Right hindlimb (tissue), 1 donor: ENCODE measurements around the gene PCDHB4.
A peak's percentile ranks its signal among the peaks of the same experiment; 100 is the strongest.
"Not testable (repeated sequence)": the region's sequence is repeated elsewhere in the genome, so short reads cannot be mapped to it uniquely, and the experiment has no call there.

Experiments used
- DNase-seq: peaks from one replicate; pipeline ENCODE4 v3.0.0-alpha.2; 2018

The PCDHB4 gene

DNA sequence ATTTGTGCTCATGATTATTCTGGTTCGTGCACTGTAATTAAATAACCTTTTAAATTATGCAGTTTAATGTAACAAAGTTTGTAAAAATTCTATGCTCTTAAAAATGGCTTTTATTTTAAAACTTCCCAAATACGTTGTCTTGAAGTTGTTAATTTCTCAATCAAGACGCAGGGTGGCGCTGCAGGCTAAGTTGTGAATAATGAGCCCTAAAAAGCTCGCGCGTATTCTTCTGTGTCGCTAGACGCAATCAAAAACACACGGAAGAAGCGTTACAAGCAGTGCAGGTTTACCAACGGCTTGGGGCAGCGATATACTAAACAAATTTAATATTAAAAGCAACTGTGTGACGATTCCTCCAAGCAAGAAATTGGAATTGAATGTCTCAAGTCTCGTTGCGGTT is at the start of gene PCDHB4:
TSS of gene PCDHB4 (plus strand) at position 256 of the 400 bp plus-strand sequence. CDS start 181 bp downstream, outside the sequence.
- peak; percentile 23 for DNase-seq

DNA sequence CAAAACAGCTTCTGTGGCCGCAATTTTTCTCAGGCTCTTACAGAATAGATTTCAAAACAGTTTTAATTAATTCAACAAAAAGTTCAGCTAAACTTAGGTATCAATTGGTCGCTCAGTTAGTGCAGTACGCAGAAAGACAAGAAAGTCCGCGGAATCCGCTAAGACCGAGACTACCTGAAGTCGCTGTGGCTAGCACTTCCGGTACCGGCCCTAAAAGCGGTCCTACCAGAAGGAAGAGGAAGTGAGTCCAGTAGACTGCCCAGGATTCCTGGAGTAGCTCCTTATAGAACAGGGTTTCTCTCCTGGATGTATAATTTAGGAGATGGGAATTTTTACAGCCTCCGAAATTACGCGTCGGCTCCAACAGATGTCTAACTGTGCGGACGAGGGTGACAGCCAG is 43.8 kb upstream of the PCDHB4 start:
- DNase-seq: no peak

DNA sequence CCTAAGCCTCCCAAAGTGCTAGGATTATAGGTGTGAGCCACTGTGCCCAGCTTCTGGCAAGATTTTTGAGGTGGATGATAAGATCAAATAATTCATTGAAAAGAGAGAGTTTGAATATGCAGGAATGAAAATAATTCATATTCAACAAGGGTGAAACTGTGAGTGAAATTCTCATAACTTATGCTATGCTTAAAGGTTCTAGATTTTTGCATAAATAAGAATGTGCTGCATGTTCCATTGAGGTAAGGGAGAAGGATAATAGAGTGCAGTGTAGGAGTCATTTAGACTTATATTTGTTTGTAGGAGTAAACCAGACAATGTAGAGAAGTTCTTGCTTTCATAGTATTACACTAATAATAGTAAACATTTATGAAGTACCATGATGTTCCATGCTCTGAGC is 39.4 kb upstream of the PCDHB4 start:
- no peak for DNase-seq

DNA sequence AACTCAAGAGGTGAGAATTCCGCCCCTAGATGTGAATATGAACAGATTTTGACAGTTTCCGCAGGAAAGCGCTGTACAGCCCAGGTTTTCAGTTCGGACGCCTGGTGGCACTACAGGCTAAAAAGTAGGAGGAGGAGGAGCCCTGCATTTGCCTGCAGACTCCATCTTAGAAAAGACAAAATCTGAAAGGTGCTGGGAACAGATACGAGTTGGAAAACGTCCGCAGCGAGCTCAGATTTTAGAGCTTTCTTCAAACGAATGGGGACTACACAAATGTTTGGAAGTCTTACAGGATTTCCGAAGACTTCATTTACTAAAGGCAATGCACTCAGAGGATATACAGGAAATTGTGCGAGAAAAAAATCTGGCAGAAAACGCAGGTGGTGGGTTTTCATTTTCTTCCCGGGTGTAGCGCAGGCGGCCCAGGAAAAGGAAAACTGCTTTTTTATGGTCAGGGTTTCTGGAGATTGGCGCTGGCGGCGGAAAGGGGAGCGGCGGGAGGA is 37.1 kb upstream of the PCDHB4 start:
- peak; percentile 23 for DNase-seq

DNA sequence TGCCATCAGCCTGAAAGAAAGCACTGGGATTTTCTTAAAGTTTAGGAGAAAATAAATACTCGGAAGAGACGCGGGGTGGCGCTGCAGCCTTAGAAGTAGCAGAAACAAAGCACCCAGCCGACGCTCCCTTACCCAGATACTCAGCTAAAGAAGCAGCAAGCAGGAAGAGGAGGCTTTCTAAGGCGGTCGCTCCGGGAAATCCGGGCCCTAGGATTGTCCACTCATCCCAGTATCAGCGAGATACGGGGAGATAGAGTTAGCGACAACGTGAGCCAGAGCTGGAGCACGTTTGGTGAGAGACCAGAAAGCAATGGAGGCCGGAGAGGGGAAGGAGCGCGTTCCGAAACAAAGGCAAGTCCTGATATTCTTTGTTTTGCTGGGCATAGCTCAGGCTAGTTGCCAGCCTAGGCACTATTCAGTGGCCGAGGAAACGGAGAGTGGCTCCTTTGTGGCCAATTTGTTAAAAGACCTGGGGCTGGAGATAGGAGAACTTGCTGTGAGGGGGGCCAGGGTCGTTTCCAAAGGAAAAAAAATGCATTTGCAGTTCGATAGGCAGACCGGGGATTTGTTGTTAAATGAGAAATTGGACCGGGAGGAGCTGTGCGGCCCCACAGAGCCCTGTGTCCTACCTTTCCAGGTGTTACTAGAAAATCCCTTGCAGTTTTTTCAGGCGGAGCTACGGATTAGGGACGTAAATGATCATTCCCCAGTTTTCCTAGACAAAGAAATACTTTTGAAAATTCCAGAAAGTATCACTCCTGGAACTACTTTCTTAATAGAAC is 26.9 kb upstream of the PCDHB4 start, which contains the start of gene PCDHB2:
TSS of gene PCDHB2 (plus strand) at position 135 of the 782 bp plus-strand sequence. CDS start at position 311, 176 bp downstream.
- DNase-seq: peak; percentile 18

DNA sequence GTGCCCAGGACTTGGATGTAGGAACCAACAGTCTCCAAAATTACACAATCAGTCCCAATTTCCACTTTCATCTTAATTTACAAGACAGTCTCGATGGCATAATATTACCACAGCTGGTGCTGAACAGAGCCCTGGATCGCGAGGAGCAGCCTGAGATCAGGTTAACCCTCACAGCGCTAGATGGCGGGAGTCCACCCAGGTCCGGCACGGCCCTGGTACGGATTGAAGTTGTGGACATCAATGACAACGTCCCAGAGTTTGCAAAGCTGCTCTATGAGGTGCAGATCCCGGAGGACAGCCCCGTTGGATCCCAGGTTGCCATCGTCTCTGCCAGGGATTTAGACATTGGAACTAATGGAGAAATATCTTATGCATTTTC is 26.4 kb upstream of the PCDHB4 start:
- no peak for DNase-seq

DNA sequence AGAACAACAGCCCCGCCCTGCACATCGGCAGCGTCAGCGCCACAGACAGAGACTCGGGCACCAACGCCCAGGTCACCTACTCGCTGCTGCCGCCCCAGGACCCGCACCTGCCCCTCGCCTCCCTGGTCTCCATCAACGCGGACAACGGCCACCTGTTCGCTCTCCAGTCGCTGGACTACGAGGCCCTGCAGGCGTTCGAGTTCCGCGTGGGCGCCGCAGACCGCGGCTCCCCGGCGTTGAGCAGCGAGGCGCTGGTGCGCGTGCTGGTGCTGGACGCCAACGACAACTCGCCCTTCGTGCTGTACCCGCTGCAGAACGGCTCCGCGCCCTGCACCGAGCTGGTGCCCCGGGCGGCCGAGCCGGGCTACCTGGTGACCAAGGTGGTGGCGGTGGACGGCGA is 25.4 kb upstream of the PCDHB4 start:
- DNase-seq: not testable (repeated sequence)

DNA sequence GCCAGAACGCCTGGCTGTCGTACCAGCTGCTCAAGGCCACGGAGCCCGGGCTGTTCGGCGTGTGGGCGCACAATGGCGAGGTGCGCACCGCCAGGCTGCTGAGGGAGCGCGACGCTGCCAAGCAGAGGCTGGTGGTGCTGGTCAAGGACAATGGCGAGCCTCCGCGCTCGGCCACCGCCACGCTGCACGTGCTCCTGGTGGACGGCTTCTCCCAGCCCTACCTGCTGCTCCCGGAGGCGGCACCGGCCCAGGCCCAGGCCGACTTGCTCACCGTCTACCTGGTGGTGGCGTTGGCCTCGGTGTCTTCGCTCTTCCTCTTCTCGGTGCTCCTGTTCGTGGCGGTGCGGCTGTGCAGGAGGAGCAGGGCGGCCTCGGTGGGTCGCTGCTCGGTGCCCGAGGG is 25.0 kb upstream of the PCDHB4 start:
- DNase-seq: not testable (repeated sequence)

DNA sequence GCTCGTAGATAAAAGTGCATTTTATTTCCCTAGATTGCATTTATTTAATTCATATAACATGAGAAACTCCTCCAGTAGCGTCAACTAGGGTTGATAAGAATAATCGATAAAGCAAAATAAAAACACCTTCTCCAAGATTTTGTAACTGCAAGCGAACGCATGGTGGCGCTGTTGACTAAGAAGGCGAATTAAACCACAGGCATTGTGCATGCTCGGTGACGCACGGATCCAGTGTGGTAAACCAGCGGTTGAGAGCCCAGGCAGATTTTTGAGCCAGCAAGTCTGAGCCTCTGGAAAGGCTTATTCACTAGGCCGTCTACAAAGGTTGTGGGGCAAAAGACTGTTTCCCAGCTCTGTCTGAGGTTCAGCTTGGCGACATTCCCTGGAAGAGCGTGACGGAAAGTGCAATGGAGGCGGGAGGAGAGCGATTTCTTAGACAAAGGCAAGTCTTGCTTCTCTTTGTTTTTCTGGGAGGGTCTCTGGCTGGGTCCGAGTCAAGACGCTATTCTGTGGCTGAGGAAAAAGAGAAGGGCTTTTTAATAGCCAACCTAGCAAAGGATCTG is 21.3 kb upstream of the PCDHB4 start, which contains the start of gene PCDHB3:
TSS of gene PCDHB3 (plus strand) at position 231 of the 563 bp plus-strand sequence. CDS start at position 408, 177 bp downstream.
- DNase-seq: peak; percentile 19

DNA sequence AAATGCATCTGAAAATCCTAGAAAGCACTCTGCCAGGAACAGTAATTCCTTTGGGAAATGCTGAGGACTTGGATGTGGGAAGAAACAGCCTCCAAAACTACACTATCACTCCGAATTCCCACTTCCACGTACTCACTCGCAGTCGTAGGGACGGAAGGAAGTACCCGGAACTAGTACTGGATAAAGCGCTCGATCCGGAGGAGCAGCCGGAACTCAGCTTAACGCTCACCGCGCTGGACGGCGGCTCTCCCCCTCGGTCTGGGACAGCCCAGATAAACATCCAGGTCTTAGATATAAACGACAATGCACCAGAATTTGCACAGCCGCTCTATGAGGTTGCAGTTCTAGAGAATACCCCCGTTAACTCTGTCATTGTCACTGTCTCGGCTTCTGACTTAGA is 20.6 kb upstream of the PCDHB4 start:
- no peak for DNase-seq

DNA sequence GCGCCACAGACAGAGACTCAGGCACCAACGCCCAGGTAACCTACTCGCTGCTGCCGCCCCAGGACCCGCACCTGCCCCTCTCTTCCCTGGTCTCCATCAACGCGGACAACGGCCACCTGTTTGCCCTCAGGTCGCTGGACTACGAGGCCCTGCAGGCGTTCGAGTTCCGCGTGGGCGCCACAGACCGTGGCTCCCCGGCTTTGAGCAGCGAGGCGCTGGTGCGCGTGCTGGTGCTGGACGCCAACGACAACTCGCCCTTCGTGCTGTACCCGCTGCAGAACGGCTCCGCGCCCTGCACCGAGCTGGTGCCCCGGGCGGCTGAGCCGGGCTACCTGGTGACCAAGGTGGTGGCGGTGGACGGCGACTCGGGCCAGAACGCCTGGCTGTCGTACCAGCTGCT is 19.5 kb upstream of the PCDHB4 start:
- not testable (repeated sequence) for DNase-seq

DNA sequence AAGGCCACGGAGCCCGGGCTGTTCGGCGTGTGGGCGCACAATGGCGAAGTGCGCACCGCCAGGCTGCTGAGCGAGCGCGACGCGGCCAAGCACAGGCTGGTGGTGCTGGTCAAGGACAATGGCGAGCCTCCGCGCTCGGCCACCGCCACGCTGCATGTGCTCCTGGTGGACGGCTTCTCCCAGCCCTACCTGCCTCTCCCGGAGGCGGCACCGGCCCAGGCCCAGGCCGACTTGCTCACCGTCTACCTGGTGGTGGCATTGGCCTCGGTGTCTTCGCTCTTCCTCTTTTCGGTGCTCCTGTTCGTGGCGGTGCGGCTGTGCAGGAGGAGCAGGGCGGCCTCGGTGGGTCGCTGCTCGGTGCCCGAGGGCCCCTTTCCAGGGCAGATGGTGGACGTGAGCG is 19.1 kb upstream of the PCDHB4 start:
- not testable (repeated sequence) for DNase-seq

DNA sequence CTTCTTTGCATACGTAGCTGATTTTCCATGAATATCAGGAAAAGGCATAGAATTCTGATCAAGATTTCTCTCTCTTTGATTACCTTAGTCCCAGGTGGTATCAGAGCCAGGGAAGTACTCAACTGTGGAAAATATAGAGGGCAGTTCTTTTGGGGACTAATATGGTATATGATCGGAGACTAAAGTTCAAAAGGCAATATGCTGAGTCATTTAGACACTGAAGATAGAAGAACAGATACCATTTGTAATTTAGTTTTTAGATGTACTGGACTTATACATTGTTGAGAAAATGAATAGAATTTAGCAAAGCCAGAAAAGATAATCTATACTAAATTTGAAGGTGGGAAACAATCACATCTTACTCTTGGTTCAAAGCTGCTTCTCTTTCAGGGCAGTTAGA is 16.3 kb upstream of the PCDHB4 start:
- DNase-seq: no peak

DNA sequence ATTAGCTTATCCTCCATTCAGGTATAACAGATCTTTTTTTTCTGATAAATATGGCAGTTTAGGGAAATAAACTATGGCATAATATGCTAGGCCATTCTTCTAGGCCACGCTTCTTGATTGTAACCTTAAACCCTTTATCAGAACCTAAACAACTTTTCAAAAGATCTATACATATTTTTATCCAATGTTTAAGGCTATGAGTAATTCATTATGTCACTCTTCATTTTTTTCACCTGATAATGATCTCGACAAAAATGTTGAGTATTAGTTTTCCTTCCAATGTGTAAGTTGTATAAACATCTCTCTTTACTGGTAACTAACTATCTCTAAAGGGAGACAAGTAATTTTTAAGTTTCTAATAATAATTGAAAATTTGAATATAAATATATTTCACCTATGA is 2.4 kb upstream of the PCDHB4 start:
- DNase-seq: no peak

DNA sequence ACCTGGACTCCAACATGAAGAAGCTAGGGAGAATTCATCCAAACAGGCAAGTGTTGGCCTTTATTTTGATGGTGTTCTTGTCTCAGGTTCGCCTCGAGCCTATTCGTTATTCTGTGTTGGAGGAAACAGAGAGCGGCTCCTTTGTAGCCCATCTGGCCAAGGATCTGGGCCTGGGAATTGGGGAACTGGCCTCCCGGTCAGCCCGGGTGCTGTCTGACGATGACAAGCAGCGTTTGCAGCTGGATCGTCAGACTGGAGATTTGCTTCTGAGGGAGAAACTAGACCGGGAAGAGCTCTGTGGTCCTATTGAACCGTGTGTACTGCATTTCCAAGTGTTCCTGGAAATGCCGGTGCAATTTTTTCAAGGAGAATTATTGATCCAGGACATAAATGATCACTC is 367 bp downstream of the PCDHB4 start:
- no peak for DNase-seq

DNA sequence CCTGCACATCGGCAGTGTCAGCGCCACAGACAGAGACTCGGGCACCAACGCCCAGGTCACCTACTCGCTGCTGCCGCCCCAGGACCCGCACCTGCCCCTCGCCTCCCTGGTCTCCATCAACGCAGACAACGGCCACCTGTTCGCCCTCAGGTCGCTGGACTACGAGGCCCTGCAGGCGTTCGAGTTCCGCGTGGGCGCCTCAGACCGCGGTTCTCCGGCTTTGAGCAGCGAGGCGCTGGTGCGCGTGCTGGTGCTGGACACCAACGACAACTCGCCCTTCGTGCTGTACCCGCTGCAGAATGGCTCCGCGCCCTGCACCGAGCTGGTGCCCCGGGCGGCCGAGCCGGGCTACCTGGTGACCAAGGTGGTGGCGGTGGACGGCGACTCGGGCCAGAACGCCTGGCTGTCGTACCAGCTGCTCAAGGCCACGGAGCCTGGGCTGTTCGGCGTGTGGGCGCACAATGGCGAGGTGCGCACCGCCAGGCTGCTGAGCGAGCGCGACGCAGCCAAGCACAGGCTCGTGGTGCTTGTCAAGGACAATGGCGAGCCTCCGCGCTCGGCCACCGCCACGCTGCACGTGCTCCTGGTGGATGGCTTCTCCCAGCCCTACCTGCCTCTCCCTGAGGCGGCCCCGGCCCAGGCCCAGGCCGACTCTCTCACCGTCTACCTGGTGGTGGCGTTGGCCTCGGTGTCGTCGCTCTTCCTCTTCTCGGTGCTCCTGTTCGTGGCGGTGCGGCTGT is 1.9 kb downstream of the PCDHB4 start:
- DNase-seq: not testable (repeated sequence)

DNA sequence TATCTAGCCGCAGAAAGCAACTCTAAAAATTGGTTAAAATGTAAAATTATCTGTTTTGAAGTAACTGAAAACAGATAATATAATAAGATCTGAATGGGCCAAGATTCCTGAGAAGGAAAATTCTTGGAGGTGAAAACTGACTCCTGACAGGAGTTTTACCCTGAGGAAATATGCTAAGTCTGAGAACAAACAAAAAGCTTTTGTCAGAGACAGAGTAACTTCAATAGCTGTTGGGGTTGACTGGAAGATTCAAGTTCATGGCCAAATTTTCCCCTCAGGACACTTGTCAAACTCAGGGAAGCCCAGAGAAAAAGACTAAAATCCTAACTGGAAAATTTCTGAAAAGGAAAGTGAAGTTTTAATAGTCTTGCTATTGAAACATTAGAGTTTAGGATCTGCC is 5.7 kb downstream of the PCDHB4 start:
- no peak for DNase-seq

DNA sequence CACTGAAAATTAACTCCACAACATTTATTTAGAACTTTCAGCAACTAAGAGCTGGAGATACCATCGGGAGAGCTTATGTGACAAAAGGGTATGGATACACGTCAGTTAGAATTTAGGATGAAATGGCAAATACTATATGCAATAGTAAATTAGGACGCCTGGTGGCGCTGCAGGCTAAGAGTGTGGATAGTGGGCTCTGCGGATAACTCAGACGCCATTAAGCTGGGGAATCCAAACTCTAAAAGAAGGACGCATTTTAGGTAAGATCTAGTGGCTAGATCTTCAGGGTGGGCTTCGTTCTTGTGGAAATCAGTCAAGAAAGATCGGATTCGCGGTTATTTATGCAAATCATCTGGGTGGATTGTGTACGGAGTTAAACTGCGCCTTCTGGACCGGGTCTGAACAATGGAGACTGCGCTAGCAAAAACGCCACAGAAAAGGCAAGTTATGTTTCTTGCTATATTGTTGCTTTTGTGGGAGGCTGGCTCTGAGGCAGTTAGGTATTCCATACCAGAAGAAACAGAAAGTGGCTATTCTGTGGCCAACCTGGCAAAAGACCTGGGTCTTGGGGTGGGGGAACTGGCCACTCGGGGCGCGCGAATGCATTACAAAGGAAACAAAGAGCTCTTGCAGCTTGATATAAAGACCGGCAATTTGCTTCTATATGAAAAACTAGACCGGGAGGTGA is 13.6 kb downstream of the PCDHB4 start, which contains the start of gene PCDHB5:
TSS of gene PCDHB5 (plus strand) at position 177 of the 688 bp plus-strand sequence. CDS start at position 406, 229 bp downstream.
- no peak for DNase-seq

DNA sequence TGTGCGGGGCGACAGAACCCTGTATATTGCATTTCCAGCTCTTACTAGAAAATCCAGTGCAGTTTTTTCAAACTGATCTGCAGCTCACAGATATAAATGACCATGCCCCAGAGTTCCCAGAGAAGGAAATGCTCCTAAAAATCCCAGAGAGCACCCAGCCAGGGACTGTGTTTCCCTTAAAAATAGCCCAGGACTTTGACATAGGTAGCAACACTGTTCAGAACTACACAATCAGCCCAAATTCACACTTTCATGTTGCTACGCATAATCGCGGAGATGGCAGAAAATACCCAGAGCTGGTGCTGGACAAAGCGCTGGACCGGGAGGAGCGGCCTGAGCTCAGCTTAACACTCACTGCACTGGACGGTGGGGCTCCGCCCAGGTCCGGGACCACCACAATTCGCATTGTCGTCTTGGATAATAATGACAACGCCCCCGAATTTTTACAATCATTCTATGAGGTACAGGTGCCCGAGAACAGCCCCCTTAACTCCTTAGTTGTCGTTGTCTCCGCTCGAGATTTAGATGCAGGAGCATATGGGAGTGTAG is 14.2 kb downstream of the PCDHB4 start:
- DNase-seq: no peak

DNA sequence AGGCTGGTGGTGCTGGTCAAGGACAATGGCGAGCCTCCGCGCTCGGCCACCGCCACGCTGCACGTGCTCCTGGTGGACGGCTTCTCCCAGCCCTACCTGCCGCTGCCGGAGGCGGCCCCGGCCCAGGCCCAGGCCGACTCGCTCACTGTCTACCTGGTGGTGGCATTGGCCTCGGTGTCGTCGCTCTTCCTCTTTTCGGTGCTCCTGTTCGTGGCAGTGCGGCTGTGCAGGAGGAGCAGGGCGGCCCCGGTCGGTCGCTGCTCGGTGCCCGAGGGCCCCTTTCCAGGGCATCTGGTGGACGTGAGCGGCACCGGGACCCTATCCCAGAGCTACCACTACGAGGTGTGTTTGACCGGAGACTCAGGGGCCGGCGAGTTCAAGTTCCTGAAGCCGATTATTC is 15.7 kb downstream of the PCDHB4 start:
- not testable (repeated sequence) for DNase-seq

DNA sequence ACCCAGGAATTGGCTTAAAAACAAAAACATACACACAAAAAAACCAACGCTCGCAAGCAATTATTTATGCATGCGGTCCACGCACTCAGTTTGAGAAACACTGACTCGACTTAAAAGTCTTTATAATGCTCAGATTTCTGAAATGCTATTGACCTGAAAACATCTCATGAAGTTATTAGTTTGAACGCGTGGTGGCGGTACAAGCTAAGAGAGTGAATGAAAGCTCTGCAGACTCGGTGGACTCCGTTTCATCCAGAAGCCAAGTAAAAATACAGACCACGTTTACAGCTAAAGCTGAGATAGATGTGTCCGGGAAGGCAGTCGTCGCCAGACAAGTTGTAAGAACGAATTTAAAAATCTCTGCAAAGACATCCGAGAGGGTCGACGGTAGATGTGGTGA is 28.2 kb downstream of the PCDHB4 start, which contains the start of gene PCDHB6:
TSS of gene PCDHB6 (plus strand) at position 246 of the 400 bp plus-strand sequence. CDS start 201 bp downstream, outside the sequence.
- no peak for DNase-seq
